HCT116 (cell line): ENCODE measurements around the gene TMEM178B.

Experiments used
- CEBPB ChIP-seq: IDR thresholded peaks from 2 replicates; pipeline ENCODE4 v1.6.1; 2012; ENCODE audit warnings: low read depth
- CTCF ChIP-seq, 3 experiments: fragments of 200-600 bp in 1 of 3; sonication (generic) in 1 of 3; IDR thresholded peaks in 2 of 3; conservative IDR thresholded peaks in 1 of 3; 2 replicates each; pipeline ENCODE4 v1.5.1; 2012 to 2017; ENCODE audit warnings: low read depth in 2 of 3, low read length in 2 of 3, antibody characterized with exemption in 1 of 3, borderline replicate concordance in 1 of 3, control low read depth in 1 of 3, mild to moderate bottlenecking in 1 of 3, mixed read lengths in 1 of 3, mixed run types in 1 of 3, moderate library complexity in 1 of 3; ENCODE audit not compliant: insufficient read depth in 1 of 3
- EZH2 ChIP-seq: fragments of 200-600 bp; sonication (generic); IDR thresholded peaks from 2 replicates; pipeline ENCODE4 v1.6.1; 2017; ENCODE audit warnings: antibody characterized with exemption, mixed run types
- POLR2A ChIP-seq: IDR thresholded peaks from 2 replicates; pipeline ENCODE4 v1.7.0; 2011; ENCODE audit warnings: borderline replicate concordance; ENCODE audit not compliant: insufficient read depth, insufficient read length; ENCODE audit errors: extremely low read depth
- RAD21 ChIP-seq: IDR thresholded peaks from 2 replicates; pipeline ENCODE4 v1.6.1; 2012; ENCODE audit warnings: low read depth, mild to moderate bottlenecking

GRCh38 chr7:141324870-141325269 is 251.0 kb downstream of the TMEM178B start:
- TF ChIP-seq EZH2 = no peak
- no peak for TF ChIP-seq CTCF (IDR thresholded peaks at IDR 0.05 in 2 of 3, conservative IDR thresholded peaks at IDR 0.05 in 1 of 3; ENCODE audit: borderline replicate concordance in 1 of 3, insufficient read depth in 1 of 3, low read depth in 2 of 3, low read length in 2 of 3)
- TF ChIP-seq RAD21 = no peak
- no peak for TF ChIP-seq CEBPB
- TF ChIP-seq POLR2A = no peak
